Measurements from ENCODE around the gene CHCHD6.

DNA sequence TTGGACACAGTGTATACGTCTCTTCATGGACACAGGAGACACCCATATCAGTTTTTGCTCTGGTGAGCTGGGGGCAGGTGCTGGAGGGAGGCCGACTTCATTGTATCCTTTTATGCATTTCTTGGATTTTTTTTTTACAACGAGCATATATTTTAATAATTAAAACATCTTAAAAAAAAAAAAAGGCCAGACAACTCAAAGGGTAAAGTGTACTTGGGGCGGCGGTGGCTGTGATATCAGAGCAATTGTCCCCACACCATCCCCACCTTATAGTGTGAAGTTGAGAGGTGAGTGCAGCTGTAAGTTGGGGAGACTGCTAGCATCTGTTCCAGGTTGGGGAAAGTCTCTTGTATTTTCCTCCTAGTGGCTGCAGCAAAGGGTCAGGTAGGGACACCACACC, 266.9 kb downstream of the CHCHD6 start:
- TF ChIP-seq, protein P1, sequence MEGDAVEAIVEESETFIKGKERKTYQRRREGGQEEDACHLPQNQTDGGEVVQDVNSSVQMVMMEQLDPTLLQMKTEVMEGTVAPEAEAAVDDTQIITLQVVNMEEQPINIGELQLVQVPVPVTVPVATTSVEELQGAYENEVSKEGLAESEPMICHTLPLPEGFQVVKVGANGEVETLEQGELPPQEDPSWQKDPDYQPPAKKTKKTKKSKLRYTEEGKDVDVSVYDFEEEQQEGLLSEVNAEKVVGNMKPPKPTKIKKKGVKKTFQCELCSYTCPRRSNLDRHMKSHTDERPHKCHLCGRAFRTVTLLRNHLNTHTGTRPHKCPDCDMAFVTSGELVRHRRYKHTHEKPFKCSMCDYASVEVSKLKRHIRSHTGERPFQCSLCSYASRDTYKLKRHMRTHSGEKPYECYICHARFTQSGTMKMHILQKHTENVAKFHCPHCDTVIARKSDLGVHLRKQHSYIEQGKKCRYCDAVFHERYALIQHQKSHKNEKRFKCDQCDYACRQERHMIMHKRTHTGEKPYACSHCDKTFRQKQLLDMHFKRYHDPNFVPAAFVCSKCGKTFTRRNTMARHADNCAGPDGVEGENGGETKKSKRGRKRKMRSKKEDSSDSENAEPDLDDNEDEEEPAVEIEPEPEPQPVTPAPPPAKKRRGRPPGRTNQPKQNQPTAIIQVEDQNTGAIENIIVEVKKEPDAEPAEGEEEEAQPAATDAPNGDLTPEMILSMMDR (IDR thresholded peaks at IDR 0.05 in 2 of 3, conservative IDR thresholded peaks at IDR 0.05 in 1 of 3; ENCODE audit: borderline replicate concordance in 1 of 3, insufficient read depth in 1 of 3, low read depth in 2 of 3, low read length in 2 of 3) = no peak
- TF ChIP-seq EZH2 (IDR thresholded peaks at IDR 0.05) (no peak), POLR2A (IDR thresholded peaks at IDR 0.05; ENCODE audit: borderline replicate concordance, extremely low read depth, insufficient read depth, insufficient read length) (no peak), ZNF274 (IDR thresholded peaks at IDR 0.05; ENCODE audit: low read depth, low read length) (no peak), CEBPB (IDR thresholded peaks at IDR 0.05; ENCODE audit: low read depth) (no peak), POLR2AphosphoS5 (IDR thresholded peaks at IDR 0.05; ENCODE audit: low read depth, low read length) (no peak), SP1 (IDR thresholded peaks at IDR 0.05; ENCODE audit: low read depth) (no peak)
- TF ChIP-seq, protein P2, sequence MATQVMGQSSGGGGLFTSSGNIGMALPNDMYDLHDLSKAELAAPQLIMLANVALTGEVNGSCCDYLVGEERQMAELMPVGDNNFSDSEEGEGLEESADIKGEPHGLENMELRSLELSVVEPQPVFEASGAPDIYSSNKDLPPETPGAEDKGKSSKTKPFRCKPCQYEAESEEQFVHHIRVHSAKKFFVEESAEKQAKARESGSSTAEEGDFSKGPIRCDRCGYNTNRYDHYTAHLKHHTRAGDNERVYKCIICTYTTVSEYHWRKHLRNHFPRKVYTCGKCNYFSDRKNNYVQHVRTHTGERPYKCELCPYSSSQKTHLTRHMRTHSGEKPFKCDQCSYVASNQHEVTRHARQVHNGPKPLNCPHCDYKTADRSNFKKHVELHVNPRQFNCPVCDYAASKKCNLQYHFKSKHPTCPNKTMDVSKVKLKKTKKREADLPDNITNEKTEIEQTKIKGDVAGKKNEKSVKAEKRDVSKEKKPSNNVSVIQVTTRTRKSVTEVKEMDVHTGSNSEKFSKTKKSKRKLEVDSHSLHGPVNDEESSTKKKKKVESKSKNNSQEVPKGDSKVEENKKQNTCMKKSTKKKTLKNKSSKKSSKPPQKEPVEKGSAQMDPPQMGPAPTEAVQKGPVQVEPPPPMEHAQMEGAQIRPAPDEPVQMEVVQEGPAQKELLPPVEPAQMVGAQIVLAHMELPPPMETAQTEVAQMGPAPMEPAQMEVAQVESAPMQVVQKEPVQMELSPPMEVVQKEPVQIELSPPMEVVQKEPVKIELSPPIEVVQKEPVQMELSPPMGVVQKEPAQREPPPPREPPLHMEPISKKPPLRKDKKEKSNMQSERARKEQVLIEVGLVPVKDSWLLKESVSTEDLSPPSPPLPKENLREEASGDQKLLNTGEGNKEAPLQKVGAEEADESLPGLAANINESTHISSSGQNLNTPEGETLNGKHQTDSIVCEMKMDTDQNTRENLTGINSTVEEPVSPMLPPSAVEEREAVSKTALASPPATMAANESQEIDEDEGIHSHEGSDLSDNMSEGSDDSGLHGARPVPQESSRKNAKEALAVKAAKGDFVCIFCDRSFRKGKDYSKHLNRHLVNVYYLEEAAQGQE (IDR thresholded peaks at IDR 0.05; ENCODE audit: low read depth) = no peak
- TF ChIP-seq, protein P3, sequence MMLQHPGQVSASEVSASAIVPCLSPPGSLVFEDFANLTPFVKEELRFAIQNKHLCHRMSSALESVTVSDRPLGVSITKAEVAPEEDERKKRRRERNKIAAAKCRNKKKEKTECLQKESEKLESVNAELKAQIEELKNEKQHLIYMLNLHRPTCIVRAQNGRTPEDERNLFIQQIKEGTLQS (IDR thresholded peaks at IDR 0.05) = no peak
- TF ChIP-seq, protein P4, sequence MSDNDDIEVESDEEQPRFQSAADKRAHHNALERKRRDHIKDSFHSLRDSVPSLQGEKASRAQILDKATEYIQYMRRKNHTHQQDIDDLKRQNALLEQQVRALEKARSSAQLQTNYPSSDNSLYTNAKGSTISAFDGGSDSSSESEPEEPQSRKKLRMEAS (IDR thresholded peaks at IDR 0.05) = no peak

All from HCT116 (cell line).